Measurements from ENCODE around the gene EPHA2. TPM values are rescaled to one million over a fixed set of nuclear protein-coding genes. Genes with fewer than 3 reads are reported as not detected.

The EPHA2 gene
- polyA plus RNA-seq, 1 experiment: 26.5 TPM

GRCh38 chr1:16183179-16183578 is 27.3 kb upstream of the EPHA2 start:
- Histone ChIP-seq H3K27me3 (ENCODE audit: control insufficient read depth, insufficient read depth, low read length) (no peaks in the 10 kb centered on the region), H3K4me3 (ENCODE audit: low read depth, low read length) (no peak overlapping the region), H3K36me3 (ENCODE audit: control insufficient read depth, insufficient read depth, low read length) (no peaks in the 10 kb centered on the region)
- DNase-seq (ENCODE audit: low read depth): no peak
- TF ChIP-seq CTCF (IDR thresholded peaks at IDR 0.05; ENCODE audit: insufficient read depth, low read depth, low read length): no peak
- CTCF ChIA-PET: interaction anchor here (1.1 to 16.8 kb wide), 3 partner anchors 35 to 106 kb away, joined by 4 to 584 read pairs (median 4); partner anchors contain the start of gene FAM131C
- POLR2A ChIA-PET: no interaction called here

GRCh38 chr1:16181887-16182719 is 26.2 kb upstream of the EPHA2 start:
- POLR2A ChIA-PET: interaction anchor here (0.6 kb wide), 1 partner anchor 27 kb away, joined by 13 read pairs; no protein-coding TSS in a partner anchor
- DNase-seq (ENCODE audit: low read depth): peak; percentile 65
- CTCF ChIA-PET: interaction anchor here (0.8 to 16.8 kb wide), 6 partner anchors 18 to 182 kb away, joined by 3 to 584 read pairs (median 3); partner anchors contain the start of genes EPHA2 and FAM131C
- Histone ChIP-seq H3K4me3 (ENCODE audit: low read depth, low read length) (no peak overlapping the region), H3K36me3 (ENCODE audit: control insufficient read depth, insufficient read depth, low read length) (no peaks in the 10 kb centered on the region), H3K27me3 (ENCODE audit: control insufficient read depth, insufficient read depth, low read length) (no peaks in the 10 kb centered on the region)
- no peak for TF ChIP-seq CTCF (IDR thresholded peaks at IDR 0.05; ENCODE audit: insufficient read depth, low read depth, low read length)

GRCh38 chr1:16180291-16180824 is 24.5 kb upstream of the EPHA2 start:
- ChIA-PET CTCF (interaction anchor here (1.4 to 16.8 kb wide), 2 partner anchors 20 to 103 kb away, joined by 3 to 584 read pairs; partner anchors contain the start of gene FAM131C), POLR2A (interaction anchor here (0.6 kb wide), 1 partner anchor 27 kb away, joined by 3 read pairs; no protein-coding TSS in a partner anchor)
- DNase-seq (ENCODE audit: low read depth): no peak
- Histone ChIP-seq H3K27me3 (ENCODE audit: control insufficient read depth, insufficient read depth, low read length) (no peaks in the 10 kb centered on the region), H3K4me3 (ENCODE audit: low read depth, low read length) (no peak overlapping the region), H3K36me3 (ENCODE audit: control insufficient read depth, insufficient read depth, low read length) (no peaks in the 10 kb centered on the region)
- TF ChIP-seq CTCF (IDR thresholded peaks at IDR 0.05; ENCODE audit: insufficient read depth, low read depth, low read length): no peak

GRCh38 chr1:16178596-16179497 is 23.0 kb upstream of the EPHA2 start:
- POLR2A ChIA-PET: interaction anchor here (0.7 kb wide), 1 partner anchor 10 kb away, joined by 4 read pairs; no protein-coding TSS in a partner anchor
- CTCF ChIA-PET: interaction anchor here (1.4 to 16.8 kb wide), 2 partner anchors 22 to 102 kb away, joined by 3 to 584 read pairs; partner anchors contain the start of gene FAM131C
- H3K36me3 ChIP-seq (ENCODE audit: control insufficient read depth, insufficient read depth, low read length): no peaks in the 10 kb centered on the region
- H3K4me3 ChIP-seq (ENCODE audit: low read depth, low read length): no peak overlapping the region
- no peak for TF ChIP-seq CTCF (IDR thresholded peaks at IDR 0.05; ENCODE audit: insufficient read depth, low read depth, low read length)
- DNase-seq (ENCODE audit: low read depth): no peak
- no peaks in the 10 kb centered on the region for H3K27me3 ChIP-seq (ENCODE audit: control insufficient read depth, insufficient read depth, low read length)

Measured in BJ (cell line).